Ovary (tissue), 3 donors: ENCODE measurements around the gene KISS1.

ENCODE experiments used
- EP300 ChIP-seq: sonication (generic); formaldehyde crosslinking; IDR thresholded peaks from one replicate; pipeline ENCODE4 v1.6.1; 2017; ENCODE audit warnings: antibody characterized with exemption
- POLR2A ChIP-seq: fragments of 450-650 bp; IDR thresholded peaks from one replicate; pipeline ENCODE4 v1.6.1; 2017; ENCODE audit warnings: antibody characterized with exemption, mild to moderate bottlenecking, moderate library complexity
- TF ChIP-seq, protein P1 (sequence below), 3 donors: fragments of 450-650 bp in 2 of 3; fragments of 200-600 bp in 1 of 3; IDR thresholded peaks; one replicate each; pipeline versions ENCODE4 v1.5.1 to v1.8.0; 2016 to 2022; ENCODE audit warnings: antibody characterized with exemption in 3 of 3, mild to moderate bottlenecking in 1 of 3
- donor health status: DM: no; HTN: no; CAD: no.

DNA sequence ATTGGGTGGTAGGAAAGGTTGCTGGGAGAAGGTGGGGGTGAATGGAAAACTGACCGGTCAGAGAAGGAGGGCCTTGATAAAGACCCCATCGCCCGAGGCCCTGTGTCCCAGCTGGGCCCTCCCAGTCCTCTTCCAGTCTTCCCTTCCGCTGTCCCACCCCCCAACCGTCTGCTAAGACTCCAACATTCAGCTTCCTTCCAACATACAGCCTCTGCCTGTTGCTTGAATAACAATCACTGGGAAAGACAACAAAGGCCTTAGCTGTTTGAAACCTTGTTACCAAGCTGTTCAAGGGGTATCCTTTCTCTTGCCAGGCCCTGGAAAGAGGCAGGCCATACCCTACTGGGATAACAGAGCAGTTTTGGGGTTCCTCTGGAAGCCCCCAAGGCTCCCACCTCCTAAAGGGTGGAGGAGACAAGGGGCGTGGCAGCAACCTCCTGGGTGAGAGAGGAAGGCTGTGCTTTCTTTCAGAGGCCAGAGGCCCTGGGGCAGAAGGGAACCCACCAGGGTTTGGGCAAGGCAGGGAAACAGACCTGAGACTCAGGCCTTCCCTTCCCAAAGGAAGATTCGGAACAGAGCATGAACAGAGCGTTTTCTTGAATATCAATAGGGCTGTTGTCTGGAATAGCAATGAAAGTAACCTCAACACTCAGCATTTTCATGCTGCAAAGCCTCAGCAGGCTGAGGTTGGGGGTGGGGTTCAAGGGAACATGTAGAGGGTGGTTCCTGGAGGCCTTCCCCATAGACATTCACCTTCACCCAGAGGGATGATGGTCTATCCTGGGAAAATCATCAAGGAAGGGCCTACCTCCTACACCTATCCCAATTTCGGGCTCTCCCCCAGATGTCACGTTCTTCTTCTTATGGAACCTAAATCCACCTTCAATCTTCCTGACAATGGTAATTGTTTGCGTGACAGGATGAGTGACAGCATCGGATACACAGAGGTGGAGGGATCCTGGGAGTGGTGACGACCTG, 48.6 kb downstream of the KISS1 start:
- TF ChIP-seq, protein P1, sequence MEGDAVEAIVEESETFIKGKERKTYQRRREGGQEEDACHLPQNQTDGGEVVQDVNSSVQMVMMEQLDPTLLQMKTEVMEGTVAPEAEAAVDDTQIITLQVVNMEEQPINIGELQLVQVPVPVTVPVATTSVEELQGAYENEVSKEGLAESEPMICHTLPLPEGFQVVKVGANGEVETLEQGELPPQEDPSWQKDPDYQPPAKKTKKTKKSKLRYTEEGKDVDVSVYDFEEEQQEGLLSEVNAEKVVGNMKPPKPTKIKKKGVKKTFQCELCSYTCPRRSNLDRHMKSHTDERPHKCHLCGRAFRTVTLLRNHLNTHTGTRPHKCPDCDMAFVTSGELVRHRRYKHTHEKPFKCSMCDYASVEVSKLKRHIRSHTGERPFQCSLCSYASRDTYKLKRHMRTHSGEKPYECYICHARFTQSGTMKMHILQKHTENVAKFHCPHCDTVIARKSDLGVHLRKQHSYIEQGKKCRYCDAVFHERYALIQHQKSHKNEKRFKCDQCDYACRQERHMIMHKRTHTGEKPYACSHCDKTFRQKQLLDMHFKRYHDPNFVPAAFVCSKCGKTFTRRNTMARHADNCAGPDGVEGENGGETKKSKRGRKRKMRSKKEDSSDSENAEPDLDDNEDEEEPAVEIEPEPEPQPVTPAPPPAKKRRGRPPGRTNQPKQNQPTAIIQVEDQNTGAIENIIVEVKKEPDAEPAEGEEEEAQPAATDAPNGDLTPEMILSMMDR (IDR thresholded peaks at IDR 0.05): no peak
- TF ChIP-seq EP300 (no peak), POLR2A (no peak)
